HG02678 (cell line): ENCODE results near the gene DAND5.
"Not testable (repeated sequence)": the region's sequence is repeated elsewhere in the genome, so short reads cannot be mapped to it uniquely, and the experiment has no call there.

ENCODE experiments used
- ATAC-seq: cut with Tn5 transposase; IDR thresholded peaks from one replicate; pipeline ENCODE4 v1.9.1; 2021; ENCODE audit warnings: mild to moderate bottlenecking, moderate library complexity; ENCODE audit not compliant: unreplicated experiment

Gene DAND5

GRCh38 chr19:12965017-12965811 lies 4.2 kb upstream of the DAND5 start:
- peak; percentile 72 for ATAC-seq

GRCh38 chr19:12965812-12966135 lies 3.6 kb upstream of the DAND5 start:
- ATAC-seq, result no peak

GRCh38 chr19:12967907-12968306 lies 1.5 kb upstream of the DAND5 start:
- ATAC-seq, result no peak

- no peak for ATAC-seq
These were observed 869 bp downstream of the DAND5 start for GRCh38 chr19:12970070-12970820.

GRCh38 chr19:12973236-12973635 lies 3.9 kb downstream of the DAND5 start:
- no peak for ATAC-seq

- ATAC-seq, result no peak
These were observed 5.2 kb downstream of the DAND5 start for GRCh38 chr19:12974301-12975220.

- ATAC-seq, result no peak
These were observed 5.9 kb downstream of the DAND5 start for GRCh38 chr19:12975221-12975741.

- ATAC-seq, result not testable (repeated sequence)
These were observed 6.7 kb downstream of the DAND5 start for GRCh38 chr19:12976109-12976508.

- no peak for ATAC-seq
These were observed 10.6 kb downstream of the DAND5 start for GRCh38 chr19:12979974-12980373.

- ATAC-seq, result no peak
These were observed 13.3 kb downstream of the DAND5 start for GRCh38 chr19:12982648-12983047.

- no peak for ATAC-seq
These were observed 13.7 kb downstream of the DAND5 start for GRCh38 chr19:12983091-12983490.

- no peak for ATAC-seq
These were observed 14.3 kb downstream of the DAND5 start for GRCh38 chr19:12983542-12984142.

- ATAC-seq, result no peak
These were observed 14.8 kb downstream of the DAND5 start for GRCh38 chr19:12984143-12984627.

- no peak for ATAC-seq
These were observed 15.3 kb downstream of the DAND5 start for GRCh38 chr19:12984683-12985048.

- ATAC-seq, result no peak
These were observed 15.8 kb downstream of the DAND5 start for GRCh38 chr19:12985049-12985776.

GRCh38 chr19:12986726-12987125 lies 17.4 kb downstream of the DAND5 start:
- ATAC-seq, result no peak

GRCh38 chr19:12987190-12987589 lies 17.8 kb downstream of the DAND5 start:
- no peak for ATAC-seq

GRCh38 chr19:12987781-12988180 lies 18.4 kb downstream of the DAND5 start:
- ATAC-seq, result no peak

- no peak for ATAC-seq
These were observed 21.1 kb downstream of the DAND5 start for GRCh38 chr19:12990431-12990830.

- ATAC-seq, result no peak
These were observed 21.5 kb downstream of the DAND5 start for GRCh38 chr19:12990853-12991252.
